ENCODE data around the gene CRACDL. TPM values are rescaled to one million over a fixed set of nuclear protein-coding genes. Genes with fewer than 3 reads are reported as not detected.

Gene CRACDL
- polyA plus RNA-seq, 1 donor (not counting 4 experiments of a cell fraction or from before 2014, with no cell fraction given), result 1.6 TPM

- no peak for DNase-seq (ENCODE audit: low read depth, low spot score)
- no peaks in the 10 kb centered on the region for H3K79me2 ChIP-seq (ENCODE audit: control insufficient read depth, insufficient read depth, low read length)
- H3K27ac ChIP-seq (ENCODE audit: control insufficient read depth, insufficient read depth, low read length), result no peak overlapping the region
- H3K27me3 ChIP-seq (ENCODE audit: control insufficient read depth, extremely low read depth, insufficient read depth, low read length), result no peaks in the 10 kb centered on the region
- TF ChIP-seq EZH2 (IDR thresholded peaks at IDR 0.05; ENCODE audit: low read length) (no peak), CTCF (optimal IDR thresholded peaks at IDR 0.05 in 1 of 3, IDR thresholded peaks at IDR 0.05 in 1 of 3, conservative IDR thresholded peaks at IDR 0.05 in 1 of 3; ENCODE audit: extremely low read depth in 1 of 3, insufficient read depth in 2 of 3, low read length in 3 of 3) (no peak)
- no peak for FAIRE-seq
- dilution Hi-C loops (cut with MboI; ENCODE audit: extremely low pct_ligation_motif_present, low sequenced_read_pairs), result no loop called here
- no peak overlapping the region for H3K9ac ChIP-seq (ENCODE audit: control insufficient read depth, extremely low read depth, insufficient read depth, low read length)
- no peaks in the 10 kb centered on the region for H3K9me1 ChIP-seq (ENCODE audit: control insufficient read depth, extremely low read depth, insufficient read depth, low read length)
- H3K4me3 ChIP-seq (ENCODE audit: control insufficient read depth in 2 of 3, extremely low read depth in 1 of 3, insufficient read depth in 2 of 3, low read depth in 1 of 3, low read length in 3 of 3), result no peak overlapping the region
- no peaks in the 10 kb centered on the region for H3K36me3 ChIP-seq (ENCODE audit: control insufficient read depth in 2 of 2, extremely low read depth in 1 of 2, insufficient read depth in 2 of 2, low read length in 2 of 2)
- H4K20me1 ChIP-seq (ENCODE audit: control insufficient read depth, extremely low read depth, insufficient read depth, low read length), result no peaks in the 10 kb centered on the region
- no peak overlapping the region for H3K4me2 ChIP-seq (ENCODE audit: control insufficient read depth, extremely low read depth, insufficient read depth, low read depth, low read length)
- H2AFZ ChIP-seq (ENCODE audit: control insufficient read depth, low read length), result no peak overlapping the region
- peaks cover under 1% of the 10 kb centered on the region for H3K4me1 ChIP-seq (ENCODE audit: control insufficient read depth, extremely low read depth, insufficient read depth, low read length)
- no peaks in the 10 kb centered on the region for H3K9me3 ChIP-seq (ENCODE audit: control insufficient read depth, low read depth, low read length)
These were observed 33.0 kb downstream of the CRACDL start for GRCh38 chr2:98903064-98903355.

- H3K36me3 ChIP-seq (ENCODE audit: control insufficient read depth in 2 of 2, extremely low read depth in 1 of 2, insufficient read depth in 2 of 2, low read length in 2 of 2), result no peaks in the 10 kb centered on the region
- no peaks in the 10 kb centered on the region for H4K20me1 ChIP-seq (ENCODE audit: control insufficient read depth, extremely low read depth, insufficient read depth, low read length)
- H3K4me2 ChIP-seq (ENCODE audit: control insufficient read depth, extremely low read depth, insufficient read depth, low read depth, low read length), result no peak overlapping the region
- no peak overlapping the region for H3K27ac ChIP-seq (ENCODE audit: control insufficient read depth, insufficient read depth, low read length)
- dilution Hi-C loops (cut with MboI; ENCODE audit: extremely low pct_ligation_motif_present, low sequenced_read_pairs), result no loop called here
- no peak for TF ChIP-seq EZH2 (IDR thresholded peaks at IDR 0.05; ENCODE audit: low read length)
- TF ChIP-seq CTCF (optimal IDR thresholded peaks at IDR 0.05 in 1 of 3, IDR thresholded peaks at IDR 0.05 in 1 of 3, conservative IDR thresholded peaks at IDR 0.05 in 1 of 3; ENCODE audit: extremely low read depth in 1 of 3, insufficient read depth in 2 of 3, low read length in 3 of 3), result no peak
- H3K4me1 ChIP-seq (ENCODE audit: control insufficient read depth, extremely low read depth, insufficient read depth, low read length), result no peaks in the 10 kb centered on the region
- no peaks in the 10 kb centered on the region for H3K9me1 ChIP-seq (ENCODE audit: control insufficient read depth, extremely low read depth, insufficient read depth, low read length)
- no peak overlapping the region for H3K4me3 ChIP-seq (ENCODE audit: control insufficient read depth in 2 of 3, extremely low read depth in 1 of 3, insufficient read depth in 2 of 3, low read depth in 1 of 3, low read length in 3 of 3)
- no peak overlapping the region for H2AFZ ChIP-seq (ENCODE audit: control insufficient read depth, low read length)
- H3K9me3 ChIP-seq (ENCODE audit: control insufficient read depth, low read depth, low read length), result no peaks in the 10 kb centered on the region
- no peak overlapping the region for H3K9ac ChIP-seq (ENCODE audit: control insufficient read depth, extremely low read depth, insufficient read depth, low read length)
- no peaks in the 10 kb centered on the region for H3K27me3 ChIP-seq (ENCODE audit: control insufficient read depth, extremely low read depth, insufficient read depth, low read length)
- no peaks in the 10 kb centered on the region for H3K79me2 ChIP-seq (ENCODE audit: control insufficient read depth, insufficient read depth, low read length)
- DNase-seq (ENCODE audit: low read depth, low spot score) (no peak), FAIRE-seq (no peak)
These were observed 33.6 kb downstream of the CRACDL start for GRCh38 chr2:98902209-98903063.

Data from keratinocyte (primary cell).